Hepatocyte (in vitro differentiated cells): ENCODE results near the gene NR6A1. TPM values are rescaled to one million over a fixed set of nuclear protein-coding genes. Genes with fewer than 3 reads are reported as not detected.

ENCODE experiments used
- DNase-seq: peaks from one replicate; pipeline ENCODE4 v3.0.0-alpha.2; 2016; ENCODE audit warnings: low spot score
- H2AFZ ChIP-seq: fragments of 200-600 bp; sonication (generic); 2 replicates; pipeline ENCODE4 v1.6.0; 2016; ENCODE audit warnings: antibody characterized with exemption, mild to moderate bottlenecking
- H3K27ac ChIP-seq: fragments of 200-600 bp; sonication (generic); 2 replicates; pipeline ENCODE4 v1.5.1; 2016; ENCODE audit warnings: mild to moderate bottlenecking
- H3K27me3 ChIP-seq: fragments of 200-600 bp; sonication (generic); 2 replicates; pipeline ENCODE4 v1.6.1; 2016
- H3K36me3 ChIP-seq: fragments of 200-600 bp; sonication (generic); replicated peaks from 2 replicates; pipeline ENCODE4 v1.5.1; 2016; ENCODE audit warnings: low read depth; ENCODE audit not compliant: insufficient read depth
- H3K4me1 ChIP-seq: fragments of 200-600 bp; sonication (generic); 2 replicates; pipeline ENCODE4 v1.5.1; 2016; ENCODE audit warnings: mild to moderate bottlenecking, moderate library complexity; ENCODE audit not compliant: insufficient read depth
- H3K4me2 ChIP-seq: fragments of 200-600 bp; sonication (generic); 2 replicates; pipeline ENCODE4 v1.6.0; 2016
- H3K4me3 ChIP-seq: fragments of 200-600 bp; sonication (generic); 2 replicates; pipeline ENCODE4 v1.5.1; 2016; ENCODE audit warnings: mild to moderate bottlenecking
- H3K79me2 ChIP-seq: fragments of 200-600 bp; sonication (generic); 2 replicates; pipeline ENCODE4 v1.6.0; 2017; ENCODE audit warnings: mild to moderate bottlenecking
- H3K9me2 ChIP-seq: fragments of 200-600 bp; sonication (generic); replicated peaks from 2 replicates; pipeline ENCODE4 v1.6.0; 2017; ENCODE audit warnings: mild to moderate bottlenecking; ENCODE audit not compliant: insufficient read depth
- H3K9me3 ChIP-seq: fragments of 200-600 bp; sonication (generic); 2 replicates; pipeline ENCODE4 v1.5.1; 2016; ENCODE audit warnings: low read depth, mild to moderate bottlenecking
- H4K20me1 ChIP-seq: fragments of 200-600 bp; sonication (generic); 2 replicates; pipeline ENCODE4 v1.6.0; 2016; ENCODE audit warnings: mild to moderate bottlenecking; ENCODE audit not compliant: insufficient read depth, poor library complexity, severe bottlenecking
- EZH2 ChIP-seq: fragments of 200-600 bp; sonication (generic); IDR thresholded peaks from 2 replicates; pipeline ENCODE4 v1.6.1; 2016; ENCODE audit warnings: antibody characterized with exemption, mild to moderate bottlenecking, borderline replicate concordance
- EZH2phosphoT487 ChIP-seq: fragments of 200-600 bp; sonication (generic); IDR thresholded peaks from one replicate; pipeline ENCODE4 v1.6.1; 2018; ENCODE audit warnings: antibody characterized with exemption, mild to moderate bottlenecking, low read depth, moderate library complexity; ENCODE audit not compliant: unreplicated experiment, severe bottlenecking
- WGBS: methylation state at CpG from one replicate; pipeline ENCODE4 v1.1.6; 2016; ENCODE audit warnings: low lambda C conversion rate; ENCODE audit errors: missing lambda C conversion rate; 5-methylcytosine and 5-hydroxymethylcytosine counted together
- polyA plus RNA-seq: library from polyadenylated mRNA; unstranded; fragments of >200 nt; fragmentation: Nextera tagmentation; extraction: Ambion mirVana; gene quantifications from 2 replicates; pipeline ENCODE4 v1.2.1, GENCODE V29; 2016
- total RNA-seq: library from RNA; depleted of rRNA; stranded (reverse); fragments of >200 nt; gene quantifications from 2 replicates; pipeline ENCODE4 v1.2.3, GENCODE V29; 2014
- TF ChIP-seq, protein P1 (sequence below): fragments of 200-600 bp; sonication (generic); IDR thresholded peaks from 2 replicates; pipeline ENCODE4 v1.5.1; 2016; ENCODE audit warnings: antibody characterized with exemption, mild to moderate bottlenecking; ENCODE audit not compliant: poor library complexity

The NR6A1 gene
- total and polyA plus RNA-seq, 2 experiments from 2014 or later, result 1.2 to 4.0 TPM

DNA sequence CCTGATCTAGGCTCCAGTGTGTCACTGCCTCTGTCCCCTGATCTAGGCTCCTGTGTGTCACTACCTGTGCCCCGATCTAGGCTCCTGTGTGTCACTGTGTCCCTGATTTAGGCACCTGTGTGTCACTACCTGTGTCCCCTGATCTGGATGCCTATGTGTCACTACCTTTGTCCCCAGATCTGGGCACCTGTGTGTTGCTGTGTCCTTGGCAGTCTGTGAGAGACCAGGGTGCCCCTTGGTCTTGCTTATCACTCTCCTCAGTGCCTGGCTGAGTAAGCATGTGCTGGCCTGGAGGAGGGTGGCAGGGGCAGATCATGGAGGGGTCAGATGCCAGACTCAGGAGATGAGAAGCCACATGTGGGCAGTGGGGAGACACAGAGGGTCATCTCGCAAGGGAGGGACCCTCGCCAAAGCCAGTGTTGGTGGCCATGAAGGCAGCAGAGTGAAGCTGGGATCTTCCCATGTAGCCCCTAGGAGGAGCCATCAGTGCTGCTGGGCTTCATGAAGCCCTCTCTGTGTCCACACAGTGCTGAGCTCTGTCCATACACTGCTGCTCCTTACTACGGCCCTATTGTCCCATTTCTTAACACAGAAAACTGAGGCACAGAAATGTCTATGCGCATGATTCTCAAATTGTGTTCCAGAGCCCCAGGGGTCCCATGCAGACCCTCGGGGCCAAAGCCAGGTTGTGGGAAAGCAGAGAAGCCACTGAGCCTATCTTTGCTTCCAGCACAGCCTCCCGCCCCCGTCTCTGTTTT, 21.3 kb upstream of the NR6A1 start:
- no peaks in the 10 kb centered on the region for H3K9me3 ChIP-seq
- no peak overlapping the region for H3K4me3 ChIP-seq
- no peak overlapping the region for H3K4me2 ChIP-seq
- H3K27ac ChIP-seq, result no peak overlapping the region
- no peaks in the 10 kb centered on the region for H4K20me1 ChIP-seq
- H3K4me1 ChIP-seq, result no peaks in the 10 kb centered on the region
- 86% methylated on average over 8 of the region's 8 CpGs for WGBS
- DNase-seq, result no peak
- H2AFZ ChIP-seq, result no peak overlapping the region
- no peaks in the 10 kb centered on the region for H3K79me2 ChIP-seq
- TF ChIP-seq, protein P1, sequence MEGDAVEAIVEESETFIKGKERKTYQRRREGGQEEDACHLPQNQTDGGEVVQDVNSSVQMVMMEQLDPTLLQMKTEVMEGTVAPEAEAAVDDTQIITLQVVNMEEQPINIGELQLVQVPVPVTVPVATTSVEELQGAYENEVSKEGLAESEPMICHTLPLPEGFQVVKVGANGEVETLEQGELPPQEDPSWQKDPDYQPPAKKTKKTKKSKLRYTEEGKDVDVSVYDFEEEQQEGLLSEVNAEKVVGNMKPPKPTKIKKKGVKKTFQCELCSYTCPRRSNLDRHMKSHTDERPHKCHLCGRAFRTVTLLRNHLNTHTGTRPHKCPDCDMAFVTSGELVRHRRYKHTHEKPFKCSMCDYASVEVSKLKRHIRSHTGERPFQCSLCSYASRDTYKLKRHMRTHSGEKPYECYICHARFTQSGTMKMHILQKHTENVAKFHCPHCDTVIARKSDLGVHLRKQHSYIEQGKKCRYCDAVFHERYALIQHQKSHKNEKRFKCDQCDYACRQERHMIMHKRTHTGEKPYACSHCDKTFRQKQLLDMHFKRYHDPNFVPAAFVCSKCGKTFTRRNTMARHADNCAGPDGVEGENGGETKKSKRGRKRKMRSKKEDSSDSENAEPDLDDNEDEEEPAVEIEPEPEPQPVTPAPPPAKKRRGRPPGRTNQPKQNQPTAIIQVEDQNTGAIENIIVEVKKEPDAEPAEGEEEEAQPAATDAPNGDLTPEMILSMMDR, result no peak
- no peak for TF ChIP-seq EZH2
- no peaks in the 10 kb centered on the region for H3K36me3 ChIP-seq
- H3K9me2 ChIP-seq, result no peaks in the 10 kb centered on the region
- H3K27me3 ChIP-seq, result no peaks in the 10 kb centered on the region

DNA sequence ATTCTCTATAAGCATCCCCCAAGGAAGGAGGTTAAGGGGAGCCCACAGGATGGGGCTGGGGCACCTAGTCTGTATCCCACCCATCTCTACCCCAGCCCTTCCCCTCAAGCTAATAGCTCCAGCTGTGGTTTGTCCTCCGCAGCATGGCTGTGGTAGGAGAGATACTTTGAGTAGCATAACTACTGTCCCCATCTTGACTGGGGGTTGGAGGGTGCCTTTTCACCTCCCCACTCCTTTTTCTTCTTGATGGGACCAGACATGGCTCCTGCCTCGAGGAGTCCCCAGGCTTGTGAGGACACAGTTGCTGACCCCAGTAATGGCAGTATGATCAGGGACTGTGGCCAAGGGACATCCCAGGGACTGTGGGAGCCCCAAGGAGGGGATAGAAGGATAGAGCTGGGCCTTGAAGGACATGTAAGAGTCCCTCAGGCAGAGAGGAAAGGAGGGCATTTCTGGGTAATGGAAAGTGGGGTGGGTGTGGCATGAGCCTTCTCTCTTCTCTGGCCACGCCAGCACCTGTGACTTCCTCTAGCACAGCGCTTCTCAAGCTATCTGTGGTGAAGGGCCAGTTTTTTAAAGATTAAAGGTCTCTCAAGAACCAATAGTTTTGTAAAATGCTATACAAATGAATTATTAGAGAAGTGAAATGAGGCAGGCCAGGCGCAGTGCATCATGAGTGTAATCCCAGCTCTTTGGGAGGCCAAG, 19.8 kb upstream of the NR6A1 start:
- Histone ChIP-seq H3K79me2 (no peaks in the 10 kb centered on the region), H3K4me1 (no peaks in the 10 kb centered on the region), H3K36me3 (no peaks in the 10 kb centered on the region), H2AFZ (no peak overlapping the region), H4K20me1 (no peaks in the 10 kb centered on the region), H3K4me3 (no peak overlapping the region), H3K27ac (no peak overlapping the region), H3K27me3 (no peaks in the 10 kb centered on the region), H3K9me2 (no peaks in the 10 kb centered on the region), H3K9me3 (no peaks in the 10 kb centered on the region), H3K4me2 (no peak overlapping the region)
- no peak for DNase-seq
- TF ChIP-seq, protein P1, result no peak
- no peak for TF ChIP-seq EZH2phosphoT487
- 91% methylated on average over 5 of the region's 5 CpGs for WGBS

DNA sequence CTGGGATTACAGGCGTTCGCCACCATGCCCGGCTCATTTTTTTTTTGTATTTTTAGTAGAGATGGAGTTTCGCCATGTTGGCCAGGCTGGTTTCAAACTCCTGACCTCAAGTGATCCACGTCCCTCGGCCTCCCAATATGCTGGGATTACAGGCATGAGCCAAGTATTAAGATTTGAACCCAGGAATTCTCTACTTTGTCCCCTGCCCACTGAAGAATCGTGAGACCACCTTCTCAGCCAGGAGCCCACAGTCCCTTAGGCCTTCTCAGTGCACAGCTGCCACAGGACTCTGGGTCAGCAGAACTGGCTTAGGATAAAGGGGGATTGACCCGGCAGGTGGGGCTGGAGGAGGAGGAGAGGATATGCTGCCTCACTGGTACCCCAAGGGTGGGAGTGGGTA, 19.2 kb upstream of the NR6A1 start:
- WGBS, result 94% methylated on average over 8 of the region's 8 CpGs
- H3K4me3 ChIP-seq, result no peak overlapping the region
- H3K4me1 ChIP-seq, result no peaks in the 10 kb centered on the region
- no peaks in the 10 kb centered on the region for H4K20me1 ChIP-seq
- no peak overlapping the region for H3K4me2 ChIP-seq
- TF ChIP-seq EZH2phosphoT487 (no peak), EZH2 (no peak)
- H3K9me3 ChIP-seq, result no peaks in the 10 kb centered on the region
- H3K27me3 ChIP-seq, result no peaks in the 10 kb centered on the region
- no peak overlapping the region for H3K27ac ChIP-seq
- no peak for DNase-seq
- no peak overlapping the region for H2AFZ ChIP-seq
- no peaks in the 10 kb centered on the region for H3K36me3 ChIP-seq
- H3K79me2 ChIP-seq, result no peaks in the 10 kb centered on the region
- no peaks in the 10 kb centered on the region for H3K9me2 ChIP-seq

DNA sequence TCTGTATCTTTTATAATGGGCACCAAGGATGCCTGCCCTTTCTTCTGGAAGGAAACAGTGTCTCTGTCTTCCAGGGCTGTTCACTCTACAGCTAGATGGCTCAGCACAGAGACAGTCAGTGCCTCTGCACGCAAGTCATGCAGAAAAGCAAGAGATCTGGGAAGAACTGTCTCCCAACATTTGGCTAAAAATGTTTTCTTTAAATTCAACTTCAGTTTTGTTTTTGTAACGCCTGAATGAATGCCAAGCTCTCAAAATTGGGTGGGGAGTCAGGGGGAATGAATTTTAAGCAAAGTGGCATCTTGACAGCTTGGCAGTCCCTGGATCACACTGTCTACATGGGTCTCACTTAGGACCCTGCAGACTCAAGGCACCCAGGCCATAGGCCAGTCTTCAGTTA, 18.4 kb upstream of the NR6A1 start:
- Histone ChIP-seq H4K20me1 (no peaks in the 10 kb centered on the region), H3K9me3 (no peaks in the 10 kb centered on the region), H3K27ac (no peak overlapping the region), H3K4me3 (no peak overlapping the region), H3K9me2 (no peaks in the 10 kb centered on the region), H3K4me2 (no peak overlapping the region), H3K4me1 (no peaks in the 10 kb centered on the region), H3K36me3 (no peaks in the 10 kb centered on the region), H2AFZ (no peak overlapping the region), H3K27me3 (no peaks in the 10 kb centered on the region), H3K79me2 (no peaks in the 10 kb centered on the region)
- no peak for DNase-seq
- TF ChIP-seq, protein P1, result no peak
- TF ChIP-seq EZH2, result no peak
- WGBS, result 82% methylated on average over 2 of the region's 2 CpGs
